Endothelial cell of umbilical vein (primary cell): ENCODE measurements around the gene SLAMF6. TPM values are rescaled to one million over a fixed set of nuclear protein-coding genes. Genes with fewer than 3 reads are reported as not detected.
"Not testable (repeated sequence)": the region's sequence is repeated elsewhere in the genome, so short reads cannot be mapped to it uniquely, and the experiment has no call there.

ENCODE experiments used
- BruUV-seq: library from RNA; stranded (reverse); fragments of 400-500 nt; replicated peaks from 2 replicates; lab custom pipeline; 2021; lab: Mats Ljungman, UMichigan
- CTCF ChIA-PET: fragments of 300-600, 350-600 bp; sonication (Branson Sonifier 250); formaldehyde crosslinking; loops from one replicate; lab custom pipeline; 2021; ENCODE audit warnings: antibody characterized with exemption, inconsistent platforms; lab: Charles Lee
- POLR2A ChIA-PET: fragments of 300-600, 350-600 bp; sonication (Branson Sonifier 250); formaldehyde crosslinking; loops from one replicate; lab custom pipeline; 2021; ENCODE audit warnings: antibody characterized with exemption, inconsistent platforms; lab: Charles Lee
- DNase-seq: peaks from one replicate; pipeline ENCODE4 v3.0.0-alpha.2; 2011; ENCODE audit warnings: low read depth, low spot score
- FAIRE-seq: peaks from 2 replicates; lab custom pipeline; 2011; peaks lifted over from hg19 to GRCh38; lab: Jason Lieb, UNC
- H2AFZ ChIP-seq: 2 replicates; pipeline ENCODE4 v1.6.0; 2012; ENCODE audit warnings: low read depth, low read length, control low read depth, inconsistent platforms
- H3K27ac ChIP-seq: 2 replicates; pipeline ENCODE4 v1.5.1; 2011; ENCODE audit warnings: low read depth, mild to moderate bottlenecking, control low read depth, low read length, moderate library complexity; ENCODE audit not compliant: insufficient read depth
- H3K27me3 ChIP-seq, 2 experiments: 2 replicates each; pipeline versions ENCODE4 v1.6.0 to v1.6.1; 2011; ENCODE audit warnings: low read length in 2 of 2, mixed read lengths in 1 of 2; ENCODE audit not compliant: control insufficient read depth in 2 of 2, insufficient read depth in 2 of 2
- H3K36me3 ChIP-seq, 2 experiments: 2 replicates in 1 of 2; 3 replicates in 1 of 2; pipeline ENCODE4 v1.5.1; 2011; ENCODE audit warnings: low read length in 2 of 2, mild to moderate bottlenecking in 1 of 2, moderate library complexity in 1 of 2; ENCODE audit not compliant: control insufficient read depth in 2 of 2, insufficient read depth in 2 of 2; ENCODE audit errors: extremely low read depth in 1 of 2
- H3K4me1 ChIP-seq: 3 replicates; pipeline ENCODE4 v1.5.1; 2011; ENCODE audit warnings: mild to moderate bottlenecking, low read length; ENCODE audit not compliant: control insufficient read depth, insufficient read depth; ENCODE audit errors: extremely low read depth
- H3K4me2 ChIP-seq: 2 replicates; pipeline ENCODE4 v1.6.1; 2011; ENCODE audit warnings: low read length, control low read depth, mixed read lengths; ENCODE audit not compliant: insufficient read depth
- H3K4me3 ChIP-seq, 3 experiments: fragments of 200-600 bp in 1 of 3; sonication (generic), shearing (Covaris generic) in 1 of 3; replicated peaks in 1 of 3; 2 replicates each; pipeline ENCODE4 v1.5.1; 2011 to 2016; ENCODE audit warnings: control low read depth in 3 of 3, low read length in 3 of 3, mild to moderate bottlenecking in 2 of 3, inconsistent platforms in 1 of 3, low read depth in 1 of 3, moderate library complexity in 1 of 3; ENCODE audit not compliant: insufficient read depth in 1 of 3
- H3K79me2 ChIP-seq: 2 replicates; pipeline ENCODE4 v1.6.0; 2012; ENCODE audit warnings: low read length, inconsistent platforms; ENCODE audit not compliant: control insufficient read depth, insufficient read depth
- H3K9ac ChIP-seq: replicated peaks from 2 replicates; pipeline ENCODE3; 2011; ENCODE audit warnings: low read length, control low read depth; ENCODE audit not compliant: insufficient read depth; ENCODE audit errors: extremely low read depth
- H3K9me1 ChIP-seq: replicated peaks from 3 replicates; pipeline ENCODE4 v1.6.0; 2011; ENCODE audit warnings: mild to moderate bottlenecking, low read length; ENCODE audit not compliant: control insufficient read depth, insufficient read depth; ENCODE audit errors: extremely low read depth
- H3K9me3 ChIP-seq: replicated peaks from 2 replicates; pipeline ENCODE4 v1.5.1; 2012; ENCODE audit warnings: low read length, inconsistent platforms; ENCODE audit not compliant: control insufficient read depth, insufficient read depth
- H4K20me1 ChIP-seq: replicated peaks from 2 replicates; pipeline ENCODE3; 2011; ENCODE audit warnings: mild to moderate bottlenecking, low read length; ENCODE audit not compliant: control insufficient read depth, insufficient read depth; ENCODE audit errors: extremely low read depth
- POLR2A ChIP-seq: IDR thresholded peaks from 2 replicates; pipeline ENCODE4 v1.6.1; 2012; ENCODE audit warnings: low read depth, mild to moderate bottlenecking, control low read depth, low read length
- dilution Hi-C: fragments of 300-500 bp; cut with MboI; formaldehyde crosslinking; loops from one replicate; pipeline ENCODE4 v1.15.0; 2019; ENCODE audit warnings: low sequenced_read_pairs; ENCODE audit not compliant: extremely low pct_ligation_motif_present
- intact Hi-C: fragments of 100-400 bp; cut with micrococcal nuclease; formaldehyde crosslinking; loops from one replicate; pipeline ENCODE4 v1.10.0; 2022
- polyA plus RNA-seq, 4 experiments: library from polyadenylated mRNA; depleted of rRNA in 3 of 4; stranded (reverse) in 3 of 4; unstranded in 1 of 4; fragments of >200 nt; gene quantifications; 2 replicates each; pipeline versions ENCODE4 v1.2.1 to v1.2.3, GENCODE V29; 2011 to 2012; ENCODE audit warnings: missing spikeins in 1 of 4
- total RNA-seq: library from RNA; stranded (reverse); gene quantifications from 2 replicates; pipeline ENCODE4 v1.2.3, GENCODE V29; 2021

SLAMF6 gene
- total and polyA plus RNA-seq, 2 donors (not counting 3 experiments of a cell fraction or from before 2014, with no cell fraction given): not detected

GRCh38 chr1:160479091-160479490 lies 44.0 kb downstream of the SLAMF6 start:
- H3K9ac ChIP-seq, H3K36me3 ChIP-seq, H3K9me3 ChIP-seq, intact Hi-C loops, FAIRE-seq, BruUV-seq, H3K27ac ChIP-seq, dilution Hi-C loops, H3K9me1 ChIP-seq, H3K4me1 ChIP-seq, H4K20me1 ChIP-seq, H3K27me3 ChIP-seq, H3K79me2 ChIP-seq, CTCF ChIA-PET, POLR2A ChIA-PET, H2AFZ ChIP-seq, H3K4me2 ChIP-seq, H3K4me3 ChIP-seq, DNase-seq: not testable (repeated sequence)

- dilution Hi-C loops: no loop called here
- no peak for TF ChIP-seq POLR2A
- Histone ChIP-seq H3K4me3 (no peak overlapping the region), H3K9me3 (no peaks in the 10 kb centered on the region), H3K9ac (no peak overlapping the region), H3K79me2 (no peaks in the 10 kb centered on the region), H3K4me2 (no peak overlapping the region), H3K9me1 (no peaks in the 10 kb centered on the region), H3K4me1 (no peaks in the 10 kb centered on the region), H3K36me3 (no peaks in the 10 kb centered on the region), H3K27me3 (peaks cover 0 to 4% of the 10 kb centered on the region in 2 experiments), H3K27ac (no peak overlapping the region), H2AFZ (no peak overlapping the region), H4K20me1 (no peaks in the 10 kb centered on the region)
- ChIA-PET POLR2A (no interaction called here), CTCF (no interaction called here)
- DNase-seq: no peak
- no TSS peak for BruUV-seq
- FAIRE-seq: no peak
- intact Hi-C loops: no loop called here
Observed at GRCh38 chr1:160474392-160475242, 48.4 kb downstream of the SLAMF6 start.
